NCI-H1436 (cell line): ENCODE results near the gene THRA.
A peak's percentile ranks its signal among the peaks of the same experiment; 100 is the strongest.

Experiments
- DNase-seq: peaks from one replicate; lab custom pipeline; 2025; lab: John Stamatoyannopoulos, UW

The THRA gene

DNA sequence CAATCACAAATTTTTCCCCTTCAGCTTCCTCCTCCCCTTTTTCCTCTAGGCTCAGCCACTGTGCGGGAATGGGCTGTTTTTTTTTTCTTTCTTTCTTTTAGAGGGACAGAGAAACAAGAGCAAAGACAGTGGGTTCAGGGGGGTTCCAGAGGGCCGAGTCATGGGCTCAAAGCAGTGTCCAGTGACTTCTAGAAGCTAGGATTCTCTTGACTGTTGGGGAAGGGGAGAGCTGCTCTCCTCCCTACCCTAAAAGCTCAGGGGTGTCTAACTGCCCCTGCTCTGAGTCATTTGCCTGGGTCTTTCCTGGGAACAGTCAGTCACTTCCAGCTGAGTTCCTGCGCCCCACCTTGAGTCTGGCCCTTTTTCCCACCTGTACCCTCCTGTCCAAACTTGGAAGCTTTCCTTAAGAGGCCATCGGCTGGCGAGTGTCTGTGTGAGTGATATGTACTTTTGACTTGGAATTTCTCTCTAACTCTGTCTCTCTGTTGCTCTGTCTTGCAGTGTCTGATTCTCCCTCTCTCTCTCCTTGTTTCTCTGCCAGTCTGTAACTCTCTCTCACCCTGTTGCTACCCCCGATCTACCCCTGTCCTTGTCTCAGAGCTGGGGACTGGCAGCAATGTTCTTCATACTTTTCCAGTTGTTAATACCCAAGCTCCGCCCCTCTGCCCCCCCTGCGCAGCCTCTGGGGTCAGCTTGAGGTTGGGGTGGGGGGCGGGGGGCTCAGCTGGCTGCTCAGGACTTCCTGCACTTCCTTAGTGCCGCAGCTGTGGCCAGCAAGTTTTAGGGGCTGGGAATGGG is 2.4 kb downstream of the THRA start:
- no peak for DNase-seq

DNA sequence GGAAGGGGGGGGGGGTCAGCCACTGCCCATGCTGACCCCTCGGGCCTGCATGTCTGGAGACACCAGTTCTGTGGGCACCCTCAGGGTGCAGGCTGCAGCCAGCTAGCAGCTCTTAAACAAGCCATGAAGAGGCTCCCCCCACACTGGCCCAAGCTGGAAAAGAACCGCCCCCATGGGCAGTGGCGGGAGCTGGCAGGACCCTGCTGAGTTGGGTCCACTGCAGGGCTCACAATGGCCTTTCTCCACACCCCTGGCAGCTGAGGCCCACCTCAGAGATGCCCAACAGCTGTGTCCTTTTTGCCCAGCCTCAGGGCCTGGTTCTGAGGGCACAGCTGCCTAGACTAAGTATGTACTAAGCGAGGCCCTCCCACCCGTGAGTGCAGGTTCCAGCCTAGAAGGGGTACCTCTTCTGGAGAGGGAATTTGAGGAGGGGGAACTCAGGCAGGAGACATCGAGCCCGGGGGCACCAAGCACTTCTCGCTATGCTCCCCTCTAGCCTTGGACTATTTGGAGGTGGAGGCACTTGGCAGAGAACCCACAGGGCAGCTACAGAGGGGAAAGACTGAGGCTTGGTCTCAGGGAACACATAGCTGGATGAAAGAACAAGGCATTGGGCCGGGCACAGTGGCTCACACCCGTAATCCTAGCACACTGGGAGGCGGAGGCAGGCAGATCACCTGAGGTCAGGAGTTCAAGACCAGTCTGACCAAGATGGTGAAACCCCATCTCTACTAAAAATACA is 3.2 kb downstream of the THRA start:
- no peak for DNase-seq

DNA sequence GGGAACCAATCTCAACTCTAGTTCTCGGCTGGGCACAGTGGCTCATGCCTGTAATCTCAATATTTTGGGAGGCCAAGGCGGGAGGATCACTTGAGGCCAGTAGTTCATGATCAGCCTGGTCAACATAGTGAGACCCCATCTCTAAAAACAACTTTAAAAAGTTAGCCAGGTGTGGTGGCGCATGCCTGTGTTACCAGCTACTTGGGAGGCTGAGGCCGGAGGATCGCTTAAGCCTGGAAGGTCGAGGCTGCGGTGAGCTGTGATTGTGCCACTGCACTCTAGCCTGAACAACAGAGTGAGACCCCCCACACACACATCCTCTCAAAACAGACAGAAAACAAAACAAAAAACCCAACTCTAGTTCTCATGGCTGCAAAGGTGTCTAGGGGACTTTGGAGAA is 4.9 kb downstream of the THRA start:
- DNase-seq = no peak

DNA sequence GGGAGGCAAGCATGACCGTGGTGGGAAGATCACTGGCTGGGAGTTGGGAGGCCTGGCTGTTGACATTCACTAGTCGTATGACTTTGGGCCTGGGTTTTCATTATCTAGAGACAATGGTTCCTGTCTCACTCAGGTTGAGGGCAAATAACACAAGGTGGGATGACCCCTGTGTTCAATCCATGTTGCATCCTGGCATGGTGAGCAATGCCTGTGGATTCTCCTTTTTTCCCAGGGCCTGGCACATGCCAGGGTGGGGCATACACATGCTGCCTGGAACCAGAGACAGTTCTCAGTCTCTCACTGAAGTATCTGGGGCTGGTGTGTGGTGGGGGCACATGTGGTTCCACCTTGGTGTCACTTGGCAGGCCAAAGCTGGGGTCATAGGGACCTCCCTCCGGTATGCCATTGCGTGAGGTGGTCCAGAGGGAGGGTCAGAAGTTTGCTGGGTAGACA is 5.4 kb downstream of the THRA start:
- DNase-seq = no peak

DNA sequence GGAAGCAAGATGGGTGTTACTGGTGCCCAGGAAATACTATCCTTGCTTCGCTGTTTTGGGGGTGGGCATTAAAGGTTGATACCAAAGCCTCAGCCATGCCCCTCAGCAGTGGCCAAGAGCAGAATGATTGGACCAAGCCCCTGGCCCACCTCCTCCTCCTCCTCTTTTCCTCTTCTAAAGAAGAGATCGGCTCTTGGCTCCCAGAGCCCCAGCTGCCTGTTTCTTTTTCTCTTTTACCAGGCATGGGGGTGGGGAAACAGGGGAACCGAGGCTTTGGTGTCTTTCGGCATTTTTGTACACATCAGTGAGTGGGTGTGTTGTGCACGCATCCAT is 5.8 kb downstream of the THRA start:
- no peak for DNase-seq

DNA sequence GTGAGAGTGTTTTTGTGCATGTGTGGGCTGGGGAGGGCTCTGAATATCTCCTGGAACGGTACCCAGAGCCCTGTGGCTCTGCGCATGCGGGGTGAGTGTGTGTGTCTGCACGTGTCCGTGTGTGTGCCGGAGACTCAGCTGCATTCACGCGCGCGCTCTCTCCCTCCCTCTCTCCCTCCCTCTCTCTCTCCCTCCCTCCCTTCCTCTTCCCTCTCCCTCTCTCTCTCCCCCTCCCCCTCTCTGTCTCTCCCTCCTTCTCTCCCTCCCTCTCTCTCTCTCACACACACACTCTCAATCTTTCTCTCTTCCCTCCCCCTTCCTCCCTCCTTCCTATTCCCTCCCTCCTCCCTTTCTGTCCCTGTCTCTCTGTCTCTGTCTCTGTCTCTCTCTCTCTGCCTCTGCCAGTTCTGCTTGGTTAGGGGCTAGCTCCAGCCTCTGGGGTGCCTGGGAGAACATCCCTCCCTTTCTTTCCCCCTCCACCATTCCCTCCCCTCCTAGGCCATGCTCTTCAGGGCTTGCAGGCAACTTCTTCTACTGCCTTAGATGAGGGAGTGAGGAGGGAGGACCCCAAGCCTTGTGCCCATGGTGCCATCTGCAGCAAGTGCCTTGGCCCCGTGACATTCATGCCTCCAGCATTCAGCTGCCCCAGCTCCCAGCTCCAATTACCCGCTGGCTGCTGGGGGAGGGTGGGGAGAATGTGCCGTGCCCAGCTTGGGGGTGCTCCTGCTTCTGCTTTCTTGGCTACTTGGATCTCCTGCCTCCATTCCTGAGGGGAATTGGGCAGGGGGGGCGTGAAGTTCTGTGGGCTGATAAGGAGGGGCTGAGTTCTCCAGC is 6.4 kb downstream of the THRA start:
- peak; percentile 70 for DNase-seq

DNA sequence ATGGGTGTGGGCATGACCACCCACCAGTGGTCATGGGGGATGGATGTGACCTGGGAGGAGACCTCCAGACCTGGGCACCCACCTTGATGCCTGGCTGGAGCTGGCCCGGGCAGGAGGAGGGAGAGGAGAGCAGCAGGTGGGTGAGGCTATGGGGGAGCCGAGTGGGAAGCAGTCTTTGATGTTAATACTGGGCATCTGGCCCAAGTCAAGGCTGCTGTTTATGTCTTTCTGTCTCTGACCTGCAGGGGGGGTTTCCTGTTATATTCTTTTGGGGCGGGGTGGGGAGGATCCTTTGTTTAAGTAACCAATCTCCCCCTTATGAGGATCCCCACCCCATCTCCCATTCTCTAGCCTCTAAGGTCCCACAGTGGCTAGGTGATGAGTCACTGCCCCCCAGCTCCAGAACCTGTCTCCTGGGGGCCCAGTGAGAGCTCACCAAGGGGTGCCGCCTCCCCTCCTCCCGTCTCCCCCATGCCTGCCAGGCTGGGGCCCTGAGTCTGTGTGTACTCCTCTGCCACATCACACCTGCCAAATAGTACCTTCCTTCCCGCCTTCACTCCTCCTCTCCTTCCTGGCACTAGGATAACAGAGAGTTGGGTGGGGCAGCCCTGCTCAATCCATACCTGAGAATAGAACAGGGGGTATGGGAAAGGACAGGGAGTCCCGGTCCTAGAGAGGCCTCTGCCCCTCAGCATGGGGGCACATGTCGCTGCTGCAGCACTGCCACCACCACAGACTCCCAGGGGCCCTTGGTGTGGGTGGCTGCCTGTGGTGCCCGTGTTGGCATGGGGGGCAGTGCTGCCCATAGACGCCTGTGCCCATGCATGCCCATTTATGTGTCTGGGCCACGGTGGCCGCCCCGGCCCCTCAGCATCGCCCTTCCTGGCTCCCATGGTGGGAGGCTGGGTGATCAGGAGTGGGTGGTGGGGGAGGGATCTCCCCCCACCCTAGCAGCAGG is 7.3 kb downstream of the THRA start:
- DNase-seq = peak; percentile 45

DNA sequence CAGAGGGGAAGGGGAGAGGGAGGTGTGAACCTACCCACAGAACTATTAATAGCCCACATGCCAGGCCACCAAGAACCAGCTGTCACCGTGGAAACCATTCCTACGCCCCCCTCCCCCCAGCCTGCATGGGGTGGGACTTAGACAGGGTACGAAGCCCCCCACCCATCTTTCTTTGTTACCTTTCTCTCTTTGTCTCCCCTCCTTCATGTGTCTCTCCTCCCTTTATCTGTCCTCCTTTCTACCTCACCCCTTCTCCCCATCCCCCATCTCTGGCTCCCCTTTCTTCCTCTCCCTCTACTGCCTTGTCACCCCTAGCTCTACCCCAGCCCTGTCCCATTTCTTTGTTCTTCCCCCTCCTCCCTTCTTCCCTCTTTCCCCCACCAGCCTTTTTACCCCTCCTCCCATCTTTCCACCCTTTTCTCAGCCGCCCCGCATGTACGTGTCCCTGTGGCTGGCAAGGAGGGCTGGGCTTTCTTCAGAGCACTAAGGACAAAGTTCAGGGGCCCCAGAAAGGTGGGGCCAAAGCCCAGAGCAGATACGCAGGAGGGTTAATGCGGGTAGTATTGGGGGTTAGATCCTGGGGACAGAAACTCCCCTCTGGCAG is 8.0 kb downstream of the THRA start:
- no peak for DNase-seq

DNA sequence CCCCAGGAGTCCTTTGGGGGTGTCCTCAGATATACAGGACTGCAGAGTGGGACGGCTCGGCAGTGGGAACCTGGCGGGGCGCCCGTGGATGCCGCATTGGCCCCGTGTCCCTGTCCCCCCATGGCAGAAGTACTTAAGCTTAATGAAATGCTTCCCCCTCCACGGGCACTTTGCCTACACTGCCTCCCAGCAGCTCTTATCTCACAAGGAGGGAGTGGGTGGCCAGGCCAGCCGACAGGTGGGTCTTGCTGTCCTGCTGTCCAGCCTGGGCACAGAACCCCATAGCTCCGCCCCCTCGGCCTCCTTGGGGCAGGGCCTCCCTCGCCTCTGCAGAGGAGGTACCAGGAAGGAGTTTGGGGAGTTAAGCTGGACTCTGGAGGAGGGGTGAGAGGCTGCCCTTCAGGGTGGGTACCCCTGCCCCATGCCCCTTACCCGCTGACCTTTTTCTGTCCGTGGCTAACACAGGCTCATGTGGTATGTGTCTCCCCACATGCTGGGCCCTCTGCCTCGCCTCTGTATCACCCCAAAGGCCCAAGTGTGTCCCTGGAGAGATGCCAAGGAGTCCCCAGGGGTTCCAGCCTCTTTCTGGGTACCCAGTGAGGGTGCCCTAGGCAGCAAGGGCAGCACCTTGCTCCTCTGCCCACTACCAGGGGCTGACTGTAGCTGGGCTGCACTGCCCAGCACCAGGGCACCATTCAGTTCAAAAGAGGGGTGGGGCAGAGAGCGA is 8.7 kb downstream of the THRA start:
- no peak for DNase-seq

DNA sequence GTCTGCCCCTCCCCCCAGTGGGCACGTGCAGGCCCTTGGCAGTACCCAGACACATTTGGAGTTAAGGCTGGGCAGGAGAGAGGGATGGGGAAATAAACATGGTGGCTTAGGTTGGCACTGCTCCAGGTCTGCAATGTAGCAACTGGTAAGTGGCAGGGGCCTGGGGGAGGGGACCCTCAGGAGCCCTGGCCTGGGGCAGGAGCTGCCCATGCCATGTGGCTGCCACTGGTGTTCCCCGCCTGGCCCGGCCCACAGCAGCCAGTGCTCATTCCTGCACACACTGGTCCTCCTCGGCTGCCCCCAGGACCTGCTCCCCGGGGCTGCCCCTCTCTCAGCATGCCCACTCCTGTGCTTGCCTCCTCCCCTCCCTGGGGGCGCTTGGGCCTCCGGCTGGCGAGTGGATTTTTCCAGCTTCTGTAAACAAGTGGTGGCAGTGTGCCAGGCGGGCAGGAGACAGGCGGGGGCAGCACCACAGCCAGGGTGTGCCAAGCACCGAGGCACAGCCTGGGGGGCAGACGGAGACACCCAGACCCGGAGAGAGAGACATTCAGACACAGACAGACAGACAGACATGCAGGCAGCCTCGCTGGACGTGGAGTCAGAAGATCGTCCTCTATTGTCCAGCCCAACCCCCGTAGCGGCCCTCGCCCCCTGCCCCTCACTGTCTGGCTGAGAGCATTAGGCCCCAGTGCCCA is 9.4 kb downstream of the THRA start:
- DNase-seq = peak; percentile 86

DNA sequence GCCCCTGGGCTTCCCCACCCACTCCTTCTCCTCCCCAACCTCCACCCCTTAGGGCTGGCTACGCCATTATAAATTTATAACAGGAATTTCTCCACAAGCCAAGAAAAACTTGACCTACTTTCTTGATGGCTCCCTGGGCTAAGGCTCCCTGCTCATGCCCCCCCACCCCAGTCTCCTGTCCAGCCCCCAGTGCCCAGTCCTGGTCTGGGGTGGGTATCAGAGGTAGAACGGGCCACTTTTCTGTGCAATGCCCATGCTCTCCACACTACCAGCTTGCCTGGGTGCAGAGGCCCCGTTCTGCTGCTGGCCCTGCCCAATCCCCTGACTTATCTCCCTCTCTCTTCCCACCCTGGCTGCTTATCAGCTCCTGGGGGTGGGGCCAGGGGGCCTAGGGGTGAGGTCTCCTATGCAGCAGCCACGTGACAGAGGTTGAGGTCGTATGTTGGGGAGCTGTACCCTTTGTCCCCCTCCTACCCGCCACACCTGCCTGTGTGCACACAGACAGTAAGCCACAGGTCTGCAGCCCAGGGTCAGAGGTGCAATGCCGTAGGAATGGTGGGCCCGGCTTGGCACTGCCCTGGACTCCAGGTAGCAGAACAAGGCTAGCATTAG is 10.1 kb downstream of the THRA start:
- DNase-seq = no peak

DNA sequence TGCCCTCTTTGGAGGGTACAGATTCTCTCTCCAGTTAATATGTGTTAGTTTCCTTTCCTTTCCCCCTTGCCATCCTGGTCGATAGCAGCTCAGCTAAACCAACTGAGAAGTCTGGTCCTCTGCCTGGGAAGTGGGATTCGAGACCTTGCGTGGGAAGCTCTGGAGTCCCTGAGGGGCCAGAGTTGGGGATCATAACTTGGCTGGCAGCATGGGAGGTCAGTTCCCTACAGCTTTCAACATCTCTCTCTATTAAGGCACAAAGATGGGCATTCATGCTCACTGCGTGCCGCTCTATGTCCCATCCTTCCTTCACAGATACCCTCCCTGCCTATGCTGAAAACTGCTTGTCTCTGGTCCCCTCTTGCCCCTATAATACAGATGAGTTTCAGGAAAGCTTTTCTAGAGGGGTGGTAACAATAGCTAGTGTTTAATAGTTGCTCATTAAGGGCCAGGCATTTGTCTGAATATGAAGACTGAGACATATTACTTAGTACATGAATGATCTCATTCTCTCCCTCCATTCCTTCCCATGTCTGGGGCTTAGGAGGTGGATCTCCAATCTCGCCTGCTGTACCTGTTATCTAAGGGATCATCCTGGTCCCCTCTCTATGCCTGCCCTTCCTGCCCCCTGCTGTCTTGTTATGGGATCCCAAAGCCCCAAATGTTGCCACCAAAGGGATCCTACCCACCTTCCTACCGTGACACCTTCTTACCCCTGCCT is 10.8 kb downstream of the THRA start:
- DNase-seq = no peak

DNA sequence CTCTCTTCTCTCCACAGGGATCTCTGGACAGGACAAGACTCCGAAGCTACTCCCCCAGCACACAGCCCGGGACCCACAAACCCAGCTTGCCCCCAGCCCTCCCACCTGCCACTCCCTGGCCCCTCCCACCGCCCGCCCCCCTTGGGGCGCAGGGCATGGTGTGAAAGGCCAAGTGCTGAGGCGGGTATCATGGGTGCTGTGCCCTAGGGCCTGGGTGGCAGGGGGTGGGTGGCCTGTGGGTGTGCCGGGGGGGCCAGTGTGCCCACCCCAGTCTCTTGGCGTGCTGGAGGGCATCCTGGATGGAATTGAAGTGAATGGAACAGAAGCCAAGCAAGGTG is 11.4 kb downstream of the THRA start:
- no peak for DNase-seq

DNA sequence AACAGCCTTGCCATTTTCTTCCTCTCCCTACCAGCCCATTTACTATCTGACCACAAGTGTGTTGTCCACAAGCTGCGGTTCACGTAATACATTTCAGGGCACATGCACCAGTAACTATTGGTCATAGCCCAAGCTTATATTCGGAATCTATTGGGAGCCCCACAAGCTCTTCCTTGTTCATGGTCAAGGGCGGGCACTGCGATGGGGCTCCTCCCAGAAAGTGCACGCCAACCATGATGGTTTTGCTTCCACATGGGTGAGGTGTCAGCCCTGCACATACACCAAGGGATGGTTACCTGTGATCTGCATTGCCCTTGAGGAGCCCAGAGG is 12.1 kb downstream of the THRA start:
- no peak for DNase-seq

DNA sequence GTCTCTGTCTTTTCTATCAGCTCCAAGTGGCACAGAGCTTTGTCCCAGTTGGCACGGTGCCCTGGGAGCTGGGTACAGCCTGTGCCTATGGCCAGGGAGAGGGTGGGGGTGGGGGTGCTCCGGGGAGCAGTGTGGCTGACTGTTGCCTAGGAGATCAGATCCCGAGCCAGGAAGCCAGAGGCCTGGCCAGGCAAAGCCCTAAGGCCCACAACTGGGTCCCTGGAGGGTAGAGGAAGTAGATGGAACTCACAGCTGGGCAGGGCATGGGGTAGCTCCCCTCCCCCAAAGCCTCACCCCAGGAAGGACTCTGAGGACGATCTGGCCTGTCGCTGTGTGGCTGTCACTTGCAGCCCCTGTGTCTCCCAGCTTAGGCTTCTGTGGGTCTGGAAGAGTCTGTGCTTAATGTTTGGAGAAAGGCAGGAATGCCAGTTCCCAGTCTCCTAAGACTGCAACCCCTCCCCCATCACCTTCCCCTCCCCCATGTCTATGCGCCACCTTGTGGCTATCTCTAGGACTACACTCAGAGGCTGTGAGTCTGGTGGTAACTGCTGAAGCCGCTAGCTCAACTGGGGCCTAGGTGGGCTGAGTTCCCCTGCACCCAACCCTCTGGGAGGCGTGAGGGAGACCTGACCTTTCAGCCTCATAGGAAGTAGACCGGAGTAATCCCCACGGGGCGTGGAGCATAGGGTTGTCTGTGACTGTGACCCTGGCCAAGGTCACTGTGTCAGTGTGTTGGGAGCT is 12.6 kb downstream of the THRA start:
- DNase-seq = peak; percentile 67

DNA sequence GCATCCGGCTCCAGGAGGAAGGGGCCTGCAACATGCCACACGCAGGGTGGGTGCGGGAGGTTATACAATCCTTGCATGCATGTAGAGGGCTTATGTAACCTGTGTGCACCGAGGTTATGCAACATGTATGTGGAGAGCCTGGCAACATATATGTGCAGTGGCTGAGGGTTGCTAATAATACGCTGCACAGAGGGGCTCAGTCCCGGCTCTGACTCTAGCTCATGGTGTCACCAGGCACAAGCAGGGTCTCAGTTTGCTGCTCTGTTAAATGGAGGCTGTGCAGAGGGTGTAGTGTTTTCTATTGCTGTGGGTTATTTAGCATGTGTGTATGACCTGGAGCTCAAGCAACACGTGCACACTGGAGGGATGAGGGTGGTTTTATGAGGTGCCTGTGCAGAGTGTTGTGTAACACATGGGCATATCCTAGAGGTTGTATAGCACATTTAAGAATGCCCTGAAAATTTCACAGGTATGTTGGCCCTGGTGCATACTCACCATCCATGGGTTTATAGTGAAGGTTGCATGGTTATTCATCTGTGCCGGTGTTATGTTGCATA is 13.3 kb downstream of the THRA start:
- no peak for DNase-seq

DNA sequence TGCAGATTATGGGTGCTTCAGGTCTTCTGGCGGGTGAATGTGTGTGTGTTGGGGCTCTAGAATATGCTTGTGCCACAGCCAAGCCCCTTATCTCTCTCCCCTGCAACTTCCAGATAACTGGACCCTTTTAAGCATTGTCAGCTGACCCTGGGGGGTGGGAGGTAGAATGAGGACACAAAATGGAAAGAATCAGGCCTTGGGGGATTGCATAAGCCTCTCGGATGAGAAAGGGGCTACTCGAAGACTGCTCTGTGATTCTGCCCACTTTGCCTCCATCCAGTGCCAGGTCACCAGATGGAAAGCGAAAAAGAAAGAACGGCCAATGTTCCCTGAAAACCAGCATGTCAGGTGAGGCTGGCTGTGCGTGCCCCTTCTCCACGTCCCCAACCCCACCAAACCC is 13.8 kb downstream of the THRA start:
- no peak for DNase-seq

DNA sequence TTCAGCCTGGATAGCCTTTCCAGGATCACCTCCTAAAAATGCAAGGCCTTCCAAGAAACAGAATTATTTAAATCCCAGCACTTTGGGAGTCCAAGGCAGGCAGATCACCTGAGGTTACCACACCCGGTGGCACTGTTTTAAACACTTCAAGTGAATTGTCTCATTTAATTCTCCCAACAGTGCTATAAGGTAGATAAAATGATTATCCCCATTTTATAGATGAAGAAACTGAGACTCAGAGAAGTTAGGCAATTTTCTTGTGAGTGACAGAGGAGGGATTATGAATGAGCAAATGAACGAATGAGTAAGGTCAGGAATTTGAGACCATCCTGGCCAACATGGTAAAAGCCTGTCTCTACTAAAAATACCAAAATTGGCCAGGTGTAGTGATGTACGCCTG is 16.8 kb downstream of the THRA start:
- DNase-seq = no peak
